NK-92 treated with Interleukin-12 subunit alpha and Interleukin-12 subunit beta, amount 100 ng/mL, for 24 hours (cell line): Measurements from ENCODE around the gene FAM3A.
A peak's percentile ranks its signal among the peaks of the same experiment; 100 is the strongest.

Experiments used
- DNase-seq: peaks from one replicate; lab custom pipeline; 2025; lab: John Stamatoyannopoulos, UW

FAM3A gene

DNA sequence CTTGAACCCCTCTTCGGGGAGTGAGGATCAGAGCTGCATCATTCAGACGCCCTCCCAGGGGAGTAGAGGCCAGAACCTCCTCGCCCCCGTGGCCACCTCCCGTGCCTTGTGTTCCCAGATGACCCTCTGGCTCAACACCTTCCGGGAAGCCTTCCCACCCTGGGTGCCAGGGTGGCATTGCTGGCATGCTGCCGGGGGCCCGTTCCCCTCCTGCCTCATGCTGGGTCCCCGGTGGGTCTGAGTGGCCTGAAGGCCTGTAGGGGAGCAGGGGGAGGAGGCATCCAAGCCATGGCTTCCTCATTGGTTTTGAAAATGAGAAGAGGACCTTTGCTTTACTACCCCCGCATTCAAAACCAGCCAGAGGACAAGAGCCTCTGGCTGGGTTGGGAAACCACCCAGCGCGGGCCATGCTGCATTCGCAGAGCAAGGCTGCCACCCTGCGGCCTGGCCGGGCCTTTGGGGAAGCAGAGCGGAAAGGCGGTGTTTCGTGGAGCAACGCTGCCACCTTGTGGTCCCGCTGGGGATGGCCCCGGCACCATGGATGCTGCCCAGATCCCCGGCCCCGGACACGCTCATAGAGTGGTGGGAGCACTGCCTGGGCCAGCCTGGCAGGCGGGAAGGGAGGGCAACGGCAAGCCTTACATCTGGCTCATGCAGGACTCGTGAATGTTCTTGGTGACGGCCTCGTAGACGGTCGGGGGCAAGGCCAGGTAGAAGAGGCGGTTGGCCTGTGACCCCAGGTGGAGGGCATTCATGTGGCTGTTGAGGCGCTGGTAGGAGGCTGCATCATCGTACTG lies 18.7 kb upstream of the FAM3A start:
- peak; percentile 66 for DNase-seq

DNA sequence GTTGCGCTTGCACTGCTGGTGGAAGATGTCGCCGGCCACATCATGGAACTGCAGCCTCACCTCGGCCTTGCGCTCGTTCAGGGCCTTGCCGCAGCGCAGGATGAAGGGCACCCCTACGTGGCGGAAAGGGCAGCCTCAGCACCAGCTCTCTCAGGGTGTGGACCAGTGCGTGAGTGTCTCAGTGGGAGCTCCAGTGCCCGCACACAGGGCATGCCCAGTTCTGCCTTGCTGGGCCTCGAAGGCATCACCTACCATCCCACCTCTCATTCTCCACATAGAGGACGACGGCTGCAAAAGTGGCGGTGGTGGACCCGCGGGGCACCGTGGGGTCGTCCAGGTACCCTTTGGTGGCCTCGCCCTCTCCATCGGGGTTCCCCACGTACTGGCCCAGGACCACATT lies 16.7 kb upstream of the FAM3A start:
- no peak for DNase-seq

DNA sequence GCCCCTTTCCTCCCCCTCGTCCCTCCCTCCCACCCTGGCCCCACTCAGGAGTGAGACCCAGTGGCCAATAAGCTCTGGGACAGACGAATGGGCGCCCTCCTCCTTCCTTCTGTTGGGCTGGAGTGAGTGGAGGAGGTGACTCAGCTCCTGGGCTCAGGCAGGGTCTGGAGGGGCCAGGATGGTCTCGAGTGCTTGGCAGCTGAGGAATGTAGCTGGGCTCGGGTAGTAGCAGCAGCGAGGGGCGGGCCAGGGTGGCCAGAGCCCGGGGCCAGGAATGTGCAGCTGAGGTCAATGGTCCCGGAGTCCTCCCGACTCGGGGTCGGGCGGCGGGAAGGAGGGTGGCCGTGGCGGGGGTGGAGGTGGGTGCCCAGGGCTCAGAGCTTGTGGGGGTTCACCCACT lies 15.6 kb upstream of the FAM3A start:
- DNase-seq, result no peak

- DNase-seq, result no peak
These were observed 14.3 kb upstream of the FAM3A start for GRCh38 chrX:154530286-154530685.

- no peak for DNase-seq
These were observed 13.2 kb upstream of the FAM3A start for GRCh38 chrX:154529206-154529612.

DNA sequence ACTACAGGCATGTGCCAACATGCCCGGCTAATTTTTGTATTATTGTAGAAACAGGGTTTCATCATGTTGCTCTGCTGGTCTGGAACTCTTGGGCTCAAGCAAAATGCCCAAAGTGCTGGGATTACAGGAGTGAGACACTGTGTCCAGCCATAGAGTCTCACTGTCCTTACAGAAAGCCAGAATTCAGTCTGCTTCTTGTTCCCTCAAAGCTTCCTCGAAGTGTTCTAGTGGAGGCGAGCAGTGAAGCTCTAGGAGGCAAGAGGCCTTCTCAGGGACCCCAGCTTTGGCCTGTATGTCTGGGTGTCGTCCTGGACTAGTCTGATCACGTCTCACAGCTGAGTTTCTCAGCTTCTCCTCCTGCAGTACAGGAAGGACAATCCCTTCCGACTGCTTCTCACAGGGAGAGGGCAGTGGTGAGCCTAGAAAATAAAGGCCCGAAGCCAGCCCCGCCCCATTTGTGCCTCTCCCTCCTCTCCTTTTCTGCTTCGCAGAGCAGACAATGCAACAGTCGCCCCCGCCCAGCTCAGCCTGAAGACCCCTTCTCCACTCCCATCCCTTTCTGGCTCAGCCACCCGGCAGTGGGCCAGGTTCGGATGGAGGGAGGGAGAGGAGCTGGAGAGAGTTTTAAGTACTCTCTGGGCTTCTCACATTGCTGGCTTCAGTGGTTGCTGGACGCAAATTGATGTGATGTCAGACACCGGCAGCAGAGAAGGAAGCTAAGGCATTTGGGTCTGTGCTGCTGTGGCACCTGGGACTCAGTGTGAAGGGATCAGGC lies 11.1 kb upstream of the FAM3A start:
- no peak for DNase-seq

GRCh38 chrX:154525606-154526490 lies 9.8 kb upstream of the FAM3A start:
- DNase-seq, result no peak

DNA sequence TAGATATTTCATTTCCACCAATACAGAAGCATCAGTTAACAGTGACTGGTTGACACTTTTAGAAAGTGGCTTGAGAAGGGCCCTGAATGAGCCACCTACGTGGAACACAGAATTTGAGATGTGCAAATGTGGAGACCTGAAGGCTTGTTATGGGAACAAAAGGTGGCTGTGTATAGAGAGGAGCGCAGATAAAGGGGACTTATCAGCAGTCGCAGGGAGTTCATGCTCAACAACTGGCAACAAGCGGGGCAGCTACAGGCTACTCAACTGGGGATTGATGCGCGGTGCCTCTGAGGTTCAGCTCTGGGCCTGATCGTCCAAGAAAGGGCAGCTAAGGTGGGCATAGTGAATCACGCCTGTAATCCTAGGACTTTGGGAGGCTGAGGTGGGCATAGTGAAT lies 3.4 kb upstream of the FAM3A start:
- DNase-seq, result no peak

- DNase-seq, result no peak
These were observed 1.2 kb upstream of the FAM3A start for GRCh38 chrX:154517101-154517781.

- DNase-seq, result no peak
These were observed 646 bp upstream of the FAM3A start for GRCh38 chrX:154516656-154517100.

DNA sequence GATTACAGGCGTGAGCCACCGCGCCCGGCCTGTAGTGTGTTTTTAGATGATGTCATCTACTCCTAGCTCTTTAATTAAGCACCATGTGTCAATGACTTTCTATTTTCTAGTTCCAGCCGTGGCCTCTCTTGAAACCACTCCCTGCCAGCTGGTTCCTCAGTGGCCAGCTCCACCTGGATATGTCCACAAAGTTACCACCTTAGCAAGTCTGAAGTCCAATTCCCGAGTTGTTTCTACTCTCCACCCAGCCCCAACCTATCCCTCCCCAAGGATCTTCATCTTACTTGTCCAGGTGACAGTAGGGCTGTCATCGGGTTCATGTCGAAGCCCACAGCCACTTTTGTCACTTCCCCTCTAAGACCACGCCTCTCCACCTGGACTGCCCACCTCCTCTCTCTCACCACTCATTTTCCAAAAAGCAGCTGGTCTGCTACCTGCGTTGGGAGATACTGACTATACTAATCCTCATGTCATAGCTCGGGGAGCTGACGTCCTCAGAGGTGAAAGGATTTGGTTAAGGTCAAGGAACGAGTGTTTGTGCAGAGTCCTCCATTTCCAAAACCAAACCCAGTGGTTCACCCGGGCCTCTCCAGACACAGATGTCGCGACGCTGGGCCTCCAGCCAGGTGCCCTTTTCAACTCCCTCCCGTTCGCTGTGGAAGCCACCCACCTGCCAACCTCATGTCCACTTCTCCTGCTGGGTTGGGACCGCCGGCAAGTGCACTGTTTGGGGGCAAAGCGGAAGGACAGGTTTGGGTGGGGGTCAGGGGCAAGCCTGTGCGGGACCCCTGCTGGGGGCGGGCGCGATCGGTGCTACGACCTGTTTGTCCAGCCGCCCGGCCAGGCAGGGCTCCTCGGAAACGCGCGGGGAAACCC lies 704 bp downstream of the FAM3A start:
- DNase-seq, result no peak

DNA sequence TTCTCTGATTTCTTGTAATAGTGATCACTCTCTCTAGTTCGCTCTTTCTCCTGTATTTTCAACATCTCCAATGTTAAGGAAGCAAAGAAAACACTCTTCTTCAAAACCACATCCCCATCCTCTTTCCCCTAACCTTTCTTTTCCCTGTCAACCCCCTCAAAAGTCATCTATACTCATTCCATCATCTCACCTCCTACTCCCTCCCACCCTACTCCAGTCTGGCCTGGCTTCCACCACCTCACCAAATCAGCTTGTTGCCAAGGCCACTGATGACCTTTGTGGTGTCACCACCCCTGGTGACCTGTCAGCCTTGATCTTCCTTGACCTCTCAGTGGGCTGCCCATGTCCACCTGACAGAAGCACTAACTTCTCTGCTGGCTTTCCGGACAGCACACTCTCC lies 2.3 kb downstream of the FAM3A start:
- no peak for DNase-seq

DNA sequence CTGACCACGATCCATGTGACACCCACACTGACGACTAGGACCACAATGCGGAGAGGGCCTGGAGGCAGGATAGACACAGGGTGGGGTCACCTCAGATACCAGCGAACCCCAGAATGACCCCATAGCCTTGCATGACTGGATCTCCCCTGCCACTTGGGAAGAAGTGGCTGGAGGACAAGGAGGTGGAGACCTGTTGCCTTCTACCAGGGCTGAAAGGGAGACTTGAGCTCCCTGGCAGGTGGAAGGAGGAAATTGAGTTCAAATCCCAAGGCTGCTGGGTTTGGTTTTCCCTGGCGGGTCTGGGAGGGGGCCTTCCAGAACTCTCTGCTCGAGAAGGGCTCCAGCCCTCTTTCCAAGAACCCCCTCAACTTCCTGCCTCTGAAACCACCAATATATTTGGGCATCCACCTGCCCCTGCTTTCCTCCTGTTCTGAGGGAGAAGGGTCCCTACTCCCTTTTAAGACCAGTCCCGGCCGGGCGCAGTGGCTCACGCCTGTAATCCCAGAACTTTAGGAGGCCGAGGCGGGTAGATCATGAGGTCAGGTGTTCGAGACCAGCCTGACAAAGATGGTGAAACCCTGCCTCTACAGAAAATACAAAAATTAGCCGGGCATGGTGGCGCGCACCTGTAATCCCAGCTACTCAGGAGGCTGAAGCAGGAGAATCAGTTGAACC lies 3.0 kb downstream of the FAM3A start:
- no peak for DNase-seq

DNA sequence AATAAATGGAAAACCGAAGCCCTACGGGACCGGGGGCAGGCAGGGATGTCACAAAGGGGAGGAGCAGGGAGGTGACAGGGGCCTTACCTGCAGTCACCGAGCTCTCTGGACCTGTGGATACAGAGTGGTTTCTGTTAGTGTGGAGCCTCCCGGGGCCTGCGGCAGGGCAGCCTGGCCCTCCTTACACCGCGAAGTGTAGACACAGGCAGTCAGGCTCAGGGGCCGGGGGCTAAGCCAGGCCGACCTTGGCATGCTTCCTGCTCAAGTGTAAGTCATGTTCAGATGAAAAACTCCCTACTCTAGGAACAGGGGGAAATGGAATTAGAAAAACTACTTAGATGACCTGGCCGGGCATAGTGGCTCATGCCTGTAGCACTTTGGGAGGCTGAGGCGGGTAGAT lies 4.3 kb downstream of the FAM3A start:
- no peak for DNase-seq

- no peak for DNase-seq
These were observed 6.6 kb downstream of the FAM3A start for GRCh38 chrX:154509455-154509854.

DNA sequence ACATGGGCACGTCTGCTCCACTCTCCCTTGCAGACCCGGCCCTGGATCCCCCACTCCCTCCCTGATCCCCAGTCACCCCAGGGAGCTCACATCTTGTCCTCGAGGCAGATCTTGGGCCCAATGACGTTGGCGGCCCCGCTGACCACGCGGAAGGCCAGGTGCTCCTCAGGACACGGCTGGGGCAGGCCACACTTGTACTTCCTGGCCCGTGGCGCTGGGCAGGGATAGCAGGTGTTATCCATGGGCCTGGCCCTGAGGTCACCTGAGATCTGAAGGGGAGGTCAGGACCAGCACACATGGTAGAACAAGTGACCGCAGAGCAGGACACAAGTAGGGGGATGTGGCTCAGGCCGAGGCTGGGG lies 7.7 kb downstream of the FAM3A start:
- DNase-seq, result no peak

- no peak for DNase-seq
These were observed 8.2 kb downstream of the FAM3A start for GRCh38 chrX:154507673-154508383.

GRCh38 chrX:154506483-154507332 lies 9.3 kb downstream of the FAM3A start:
- no peak for DNase-seq

DNA sequence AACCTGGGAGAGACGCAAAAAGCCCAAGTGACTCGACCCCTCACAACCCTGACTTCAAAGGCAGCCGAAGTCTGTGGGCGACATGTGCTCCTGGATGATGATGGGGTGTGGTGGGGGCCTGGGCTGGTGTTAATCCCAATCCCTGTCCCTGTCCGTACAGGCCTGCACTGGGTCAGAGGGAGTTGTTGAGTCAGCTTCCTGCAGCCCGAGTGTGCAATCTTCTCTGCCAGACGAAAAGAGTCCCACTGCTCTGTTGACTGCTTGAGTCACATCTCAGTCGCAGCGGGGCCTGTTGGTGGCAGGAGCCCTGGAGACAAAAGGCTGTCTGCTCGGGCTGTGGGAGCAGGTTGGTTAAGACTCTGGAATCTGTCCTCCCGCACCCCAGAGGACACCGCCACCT lies 10.3 kb downstream of the FAM3A start:
- no peak for DNase-seq
